H7 (cell line): ENCODE measurements around the gene CYB561. TPM values are rescaled to one million over a fixed set of nuclear protein-coding genes. Genes with fewer than 3 reads are reported as not detected.

Experiments used
- DNase-seq: peaks from one replicate; pipeline ENCODE4 v3.0.0; 2012
- H3K27me3 ChIP-seq: 2 replicates; pipeline ENCODE4 v1.6.0; 2011; ENCODE audit warnings: mild to moderate bottlenecking, low read length; ENCODE audit not compliant: control insufficient read depth, insufficient read depth
- H3K36me3 ChIP-seq: replicated peaks from 2 replicates; pipeline ENCODE4 v1.5.1; 2011; ENCODE audit warnings: low read length; ENCODE audit not compliant: control insufficient read depth, insufficient read depth
- H3K4me3 ChIP-seq: 2 replicates; pipeline ENCODE4 v1.5.1; 2011; ENCODE audit warnings: low read depth, mild to moderate bottlenecking, control low read depth, low read length, moderate library complexity; ENCODE audit not compliant: insufficient read depth
- total RNA-seq: library from RNA; depleted of rRNA; stranded (reverse); fragments of >200 nt; shearing (Covaris generic); gene quantifications from 2 replicates; pipeline ENCODE4 v1.2.3, GENCODE V29; 2014

The CYB561 gene
- total RNA-seq, 1 experiment from 2014 or later: 34.5 TPM

GRCh38 chr17:63423963-63424362 lies 22.1 kb downstream of the CYB561 start:
- H3K36me3 ChIP-seq: peaks cover 2% of the 10 kb centered on the region
- no peaks in the 10 kb centered on the region for H3K27me3 ChIP-seq
- DNase-seq: no peak
- H3K4me3 ChIP-seq: no peak overlapping the region

GRCh38 chr17:63423251-63423950 lies 22.7 kb downstream of the CYB561 start:
- no peaks in the 10 kb centered on the region for H3K27me3 ChIP-seq
- peaks cover 2% of the 10 kb centered on the region for H3K36me3 ChIP-seq
- H3K4me3 ChIP-seq: no peak overlapping the region
- no peak for DNase-seq

GRCh38 chr17:63421681-63422645 lies 24.1 kb downstream of the CYB561 start:
- no peak for DNase-seq
- H3K36me3 ChIP-seq: peaks cover 2% of the 10 kb centered on the region
- H3K27me3 ChIP-seq: no peaks in the 10 kb centered on the region
- H3K4me3 ChIP-seq: no peak overlapping the region

GRCh38 chr17:63420868-63421680 lies 25.0 kb downstream of the CYB561 start:
- H3K36me3 ChIP-seq: peaks cover 2% of the 10 kb centered on the region
- H3K27me3 ChIP-seq: no peaks in the 10 kb centered on the region
- H3K4me3 ChIP-seq: no peak overlapping the region
- DNase-seq: no peak

GRCh38 chr17:63419949-63420867 lies 25.9 kb downstream of the CYB561 start:
- DNase-seq: no peak
- no peak overlapping the region for H3K4me3 ChIP-seq
- peaks cover 2% of the 10 kb centered on the region for H3K36me3 ChIP-seq
- no peaks in the 10 kb centered on the region for H3K27me3 ChIP-seq

GRCh38 chr17:63419398-63419797 lies 26.7 kb downstream of the CYB561 start:
- DNase-seq: no peak
- Histone ChIP-seq H3K27me3 (no peaks in the 10 kb centered on the region), H3K36me3 (peaks cover 2% of the 10 kb centered on the region), H3K4me3 (no peak overlapping the region)

GRCh38 chr17:63418540-63418939 lies 27.6 kb downstream of the CYB561 start:
- H3K27me3 ChIP-seq: no peaks in the 10 kb centered on the region
- H3K36me3 ChIP-seq: peaks cover 2% of the 10 kb centered on the region
- no peak for DNase-seq

GRCh38 chr17:63414222-63414621 lies 31.9 kb downstream of the CYB561 start:
- H3K4me3 ChIP-seq: no peak overlapping the region
- DNase-seq: no peak
- H3K27me3 ChIP-seq: no peaks in the 10 kb centered on the region
- H3K36me3 ChIP-seq: no peaks in the 10 kb centered on the region

More at GRCh38 chr17:63418540-63418939, 27.6 kb downstream of the CYB561 start:
- H3K4me3 ChIP-seq: no peak overlapping the region

- no peak overlapping the region for H3K4me3 ChIP-seq
- H3K27me3 ChIP-seq: no peaks in the 10 kb centered on the region
- DNase-seq: no peak
- no peaks in the 10 kb centered on the region for H3K36me3 ChIP-seq
Measured at GRCh38 chr17:63413128-63413527, 33.0 kb downstream of the CYB561 start.

- Histone ChIP-seq H3K4me3 (no peak overlapping the region), H3K27me3 (no peaks in the 10 kb centered on the region), H3K36me3 (no peaks in the 10 kb centered on the region)
- no peak for DNase-seq
Measured at GRCh38 chr17:63412234-63412633, 33.9 kb downstream of the CYB561 start.

- no peak overlapping the region for H3K4me3 ChIP-seq
- no peaks in the 10 kb centered on the region for H3K36me3 ChIP-seq
- DNase-seq: no peak
- no peaks in the 10 kb centered on the region for H3K27me3 ChIP-seq
Measured at GRCh38 chr17:63407741-63408330, 38.3 kb downstream of the CYB561 start.

GRCh38 chr17:63406689-63407330 lies 39.3 kb downstream of the CYB561 start:
- peak; percentile 76 for DNase-seq
- Histone ChIP-seq H3K4me3 (no peak overlapping the region), H3K36me3 (no peaks in the 10 kb centered on the region), H3K27me3 (no peaks in the 10 kb centered on the region)

- Histone ChIP-seq H3K4me3 (no peak overlapping the region), H3K36me3 (no peaks in the 10 kb centered on the region), H3K27me3 (no peaks in the 10 kb centered on the region)
- DNase-seq: no peak
Measured at GRCh38 chr17:63405741-63406261, 40.3 kb downstream of the CYB561 start.
